Liver (tissue), 3 donors: ENCODE measurements around the gene TMEM232.
"Not testable (repeated sequence)": the region's sequence is repeated elsewhere in the genome, so short reads cannot be mapped to it uniquely, and the experiment has no call there.

Experiments
- JUND ChIP-seq, 2 donors: IDR thresholded peaks; 2 replicates each; pipeline ENCODE4 v1.6.1; 2016; ENCODE audit warnings: antibody characterized with exemption in 2 of 2
- TF ChIP-seq, protein P1 (sequence below): fragments of 150-350 bp; IDR thresholded peaks from 2 replicates; pipeline ENCODE4 v1.5.1; 2017; ENCODE audit warnings: improper control_type of control experiment, low read depth, low read length; ENCODE audit not compliant: missing input control
- donor health status: healthy.
- donor health status: healthy.

- TF ChIP-seq, protein P1, sequence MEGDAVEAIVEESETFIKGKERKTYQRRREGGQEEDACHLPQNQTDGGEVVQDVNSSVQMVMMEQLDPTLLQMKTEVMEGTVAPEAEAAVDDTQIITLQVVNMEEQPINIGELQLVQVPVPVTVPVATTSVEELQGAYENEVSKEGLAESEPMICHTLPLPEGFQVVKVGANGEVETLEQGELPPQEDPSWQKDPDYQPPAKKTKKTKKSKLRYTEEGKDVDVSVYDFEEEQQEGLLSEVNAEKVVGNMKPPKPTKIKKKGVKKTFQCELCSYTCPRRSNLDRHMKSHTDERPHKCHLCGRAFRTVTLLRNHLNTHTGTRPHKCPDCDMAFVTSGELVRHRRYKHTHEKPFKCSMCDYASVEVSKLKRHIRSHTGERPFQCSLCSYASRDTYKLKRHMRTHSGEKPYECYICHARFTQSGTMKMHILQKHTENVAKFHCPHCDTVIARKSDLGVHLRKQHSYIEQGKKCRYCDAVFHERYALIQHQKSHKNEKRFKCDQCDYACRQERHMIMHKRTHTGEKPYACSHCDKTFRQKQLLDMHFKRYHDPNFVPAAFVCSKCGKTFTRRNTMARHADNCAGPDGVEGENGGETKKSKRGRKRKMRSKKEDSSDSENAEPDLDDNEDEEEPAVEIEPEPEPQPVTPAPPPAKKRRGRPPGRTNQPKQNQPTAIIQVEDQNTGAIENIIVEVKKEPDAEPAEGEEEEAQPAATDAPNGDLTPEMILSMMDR, result not testable (repeated sequence)
- not testable (repeated sequence) for TF ChIP-seq JUND (IDR thresholded peaks at IDR 0.05)
Observed at GRCh38 chr5:110692669-110693068, 33.8 kb downstream of the TMEM232 start.
